ENCODE results near the gene C17orf113.

DNA sequence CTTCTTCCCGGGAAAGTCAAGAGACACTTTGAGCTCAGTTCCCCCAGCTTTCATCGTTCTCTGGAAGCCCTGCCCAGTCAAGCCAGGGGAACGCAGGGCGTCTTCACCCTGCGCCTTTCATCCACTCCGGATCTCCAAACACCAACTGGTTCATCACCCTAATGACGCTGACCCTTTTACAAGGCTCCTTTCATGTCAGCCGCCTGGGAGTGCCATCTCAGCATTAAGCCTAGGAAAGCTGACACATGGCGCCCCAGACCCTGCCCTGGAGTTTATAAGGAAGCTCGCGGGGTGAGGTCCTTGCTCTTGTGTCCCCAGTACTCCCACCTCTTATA, 32.6 kb downstream of the C17orf113 start:
- TF ChIP-seq, protein P1, sequence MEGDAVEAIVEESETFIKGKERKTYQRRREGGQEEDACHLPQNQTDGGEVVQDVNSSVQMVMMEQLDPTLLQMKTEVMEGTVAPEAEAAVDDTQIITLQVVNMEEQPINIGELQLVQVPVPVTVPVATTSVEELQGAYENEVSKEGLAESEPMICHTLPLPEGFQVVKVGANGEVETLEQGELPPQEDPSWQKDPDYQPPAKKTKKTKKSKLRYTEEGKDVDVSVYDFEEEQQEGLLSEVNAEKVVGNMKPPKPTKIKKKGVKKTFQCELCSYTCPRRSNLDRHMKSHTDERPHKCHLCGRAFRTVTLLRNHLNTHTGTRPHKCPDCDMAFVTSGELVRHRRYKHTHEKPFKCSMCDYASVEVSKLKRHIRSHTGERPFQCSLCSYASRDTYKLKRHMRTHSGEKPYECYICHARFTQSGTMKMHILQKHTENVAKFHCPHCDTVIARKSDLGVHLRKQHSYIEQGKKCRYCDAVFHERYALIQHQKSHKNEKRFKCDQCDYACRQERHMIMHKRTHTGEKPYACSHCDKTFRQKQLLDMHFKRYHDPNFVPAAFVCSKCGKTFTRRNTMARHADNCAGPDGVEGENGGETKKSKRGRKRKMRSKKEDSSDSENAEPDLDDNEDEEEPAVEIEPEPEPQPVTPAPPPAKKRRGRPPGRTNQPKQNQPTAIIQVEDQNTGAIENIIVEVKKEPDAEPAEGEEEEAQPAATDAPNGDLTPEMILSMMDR (IDR thresholded peaks at IDR 0.05): no peak
- TF ChIP-seq POLR2A (IDR thresholded peaks at IDR 0.05): no peak
